Astrocyte (in vitro differentiated cells and primary cell): ENCODE results near the gene DCUN1D2. TPM values are rescaled to one million over a fixed set of nuclear protein-coding genes. Genes with fewer than 3 reads are reported as not detected.

ENCODE experiments used
- DNase-seq: peaks from one replicate; pipeline ENCODE4 v3.0.0-alpha.2; 2010; ENCODE audit warnings: low read depth
- FAIRE-seq: peaks from 2 replicates; lab custom pipeline; 2011; peaks lifted over from hg19 to GRCh38; lab: Jason Lieb, UNC
- H2AFZ ChIP-seq: 2 replicates; pipeline ENCODE4 v1.6.0; 2012; ENCODE audit warnings: low read depth, low read length, inconsistent platforms
- H3K27ac ChIP-seq: 2 replicates; pipeline ENCODE4 v1.5.1; 2011; ENCODE audit warnings: low read depth, low read length, inconsistent platforms
- H3K27me3 ChIP-seq: 2 replicates; pipeline ENCODE4 v1.6.0; 2011; ENCODE audit warnings: low read length, inconsistent platforms; ENCODE audit not compliant: insufficient read depth
- H3K36me3 ChIP-seq: 2 replicates; pipeline ENCODE4 v1.5.1; 2011; ENCODE audit warnings: low read length, inconsistent platforms; ENCODE audit not compliant: insufficient read depth
- H3K4me1 ChIP-seq: 2 replicates; pipeline ENCODE4 v1.5.1; 2011; ENCODE audit warnings: low read length, inconsistent platforms; ENCODE audit not compliant: insufficient read depth
- H3K4me2 ChIP-seq: 2 replicates; pipeline ENCODE4 v1.6.0; 2012; ENCODE audit warnings: low read length, inconsistent platforms
- H3K4me3 ChIP-seq: 2 replicates; pipeline ENCODE4 v1.5.1; 2011; ENCODE audit warnings: low read depth, mild to moderate bottlenecking, low read length, inconsistent platforms; ENCODE audit not compliant: insufficient read depth
- H3K79me2 ChIP-seq: 2 replicates; pipeline ENCODE4 v1.6.0; 2012; ENCODE audit warnings: mild to moderate bottlenecking, low read length, inconsistent platforms; ENCODE audit not compliant: insufficient read depth
- H3K9ac ChIP-seq: 2 replicates; pipeline ENCODE4 v1.6.0; 2012; ENCODE audit warnings: mild to moderate bottlenecking, low read length, inconsistent platforms
- H3K9me3 ChIP-seq: 2 replicates; pipeline ENCODE4 v1.5.1; 2012; ENCODE audit warnings: low read depth, mild to moderate bottlenecking, low read length, inconsistent platforms; ENCODE audit not compliant: insufficient read depth
- H4K20me1 ChIP-seq: 2 replicates; pipeline ENCODE4 v1.6.0; 2012; ENCODE audit warnings: low read length, inconsistent platforms; ENCODE audit not compliant: insufficient read depth
- H3K27ac Mint-ChIP-seq: one replicate; pipeline ENCODE4 v1.8.0; 2021; ENCODE audit warnings: mild to moderate bottlenecking, mixed read lengths; ENCODE audit not compliant: unreplicated experiment
- H3K27me3 Mint-ChIP-seq: one replicate; pipeline ENCODE4 v1.8.0; 2021; ENCODE audit warnings: low read depth, mixed read lengths; ENCODE audit not compliant: unreplicated experiment
- H3K36me3 Mint-ChIP-seq: one replicate; pipeline ENCODE4 v1.8.0; 2021; ENCODE audit warnings: low read depth, mixed read lengths; ENCODE audit not compliant: unreplicated experiment
- H3K4me1 Mint-ChIP-seq: one replicate; pipeline ENCODE4 v1.8.0; 2021; ENCODE audit warnings: low read depth, mixed read lengths; ENCODE audit not compliant: unreplicated experiment
- H3K4me3 Mint-ChIP-seq: one replicate; pipeline ENCODE4 v1.8.0; 2021; ENCODE audit warnings: mild to moderate bottlenecking, moderate library complexity, mixed read lengths; ENCODE audit not compliant: unreplicated experiment
- H3K9me3 Mint-ChIP-seq: one replicate; pipeline ENCODE4 v1.8.0; 2021; ENCODE audit warnings: mild to moderate bottlenecking, mixed read lengths; ENCODE audit not compliant: unreplicated experiment
- CTCF ChIP-seq: IDR thresholded peaks from 2 replicates; pipeline ENCODE4 v1.5.1; 2011; ENCODE audit warnings: low read depth, mild to moderate bottlenecking, inconsistent platforms, low read length, moderate library complexity; ENCODE audit not compliant: insufficient read depth
- EZH2 ChIP-seq: IDR thresholded peaks from 2 replicates; pipeline ENCODE4 v1.6.1; 2012; ENCODE audit warnings: mild to moderate bottlenecking, low read length, inconsistent platforms; ENCODE audit not compliant: insufficient read depth
- total RNA-seq: library from RNA; stranded (reverse); gene quantifications from 2 replicates; pipeline ENCODE4 v1.2.1, GENCODE V29; 2021

DCUN1D2 gene
- total RNA-seq, 1 donor from 2014 or later: 16.3 TPM

- Histone ChIP-seq H3K4me2 (no peak overlapping the region), H3K9me3 (peaks cover 6% of the 10 kb centered on the region), H3K27ac (no peak overlapping the region), H3K9ac (no peak overlapping the region), H2AFZ (no peak overlapping the region), H3K4me1 (no peaks in the 10 kb centered on the region), H3K79me2 (no peaks in the 10 kb centered on the region), H4K20me1 (peaks cover 8% of the 10 kb centered on the region), H3K36me3 (no peaks in the 10 kb centered on the region), H3K4me3 (no peak overlapping the region), H3K27me3 (no peaks in the 10 kb centered on the region)
- TF ChIP-seq CTCF (no peak), EZH2 (no peak)
- Mint-ChIP-seq H3K27ac (no peak overlapping the region), H3K4me3 (no peak overlapping the region), H3K9me3 (no peaks in the 10 kb centered on the region), H3K27me3 (no peaks in the 10 kb centered on the region), H3K4me1 (peaks cover 7% of the 10 kb centered on the region), H3K36me3 (peaks cover 8% of the 10 kb centered on the region)
- DNase-seq: no peak
- no peak for FAIRE-seq
These were observed 42.9 kb downstream of the DCUN1D2 start for GRCh38 chr13:113447596-113447995.

- Histone ChIP-seq H3K4me2 (no peak overlapping the region), H4K20me1 (peaks cover 8% of the 10 kb centered on the region), H3K9me3 (peaks cover 6% of the 10 kb centered on the region), H3K79me2 (no peaks in the 10 kb centered on the region), H3K27ac (no peak overlapping the region), H3K9ac (no peak overlapping the region), H3K36me3 (no peaks in the 10 kb centered on the region), H3K27me3 (no peaks in the 10 kb centered on the region), H3K4me3 (no peak overlapping the region), H2AFZ (no peak overlapping the region), H3K4me1 (no peaks in the 10 kb centered on the region)
- FAIRE-seq (no peak), DNase-seq (no peak)
- no peak overlapping the region for H3K27ac Mint-ChIP-seq
- peaks cover 18% of the 10 kb centered on the region for H3K36me3 Mint-ChIP-seq
- H3K27me3 Mint-ChIP-seq: no peaks in the 10 kb centered on the region
- H3K4me3 Mint-ChIP-seq: no peak overlapping the region
- H3K4me1 Mint-ChIP-seq: peaks cover 7% of the 10 kb centered on the region
- TF ChIP-seq EZH2: no peak
- no peak for TF ChIP-seq CTCF
- no peaks in the 10 kb centered on the region for H3K9me3 Mint-ChIP-seq
These were observed 44.0 kb downstream of the DCUN1D2 start for GRCh38 chr13:113446488-113446854.

GRCh38 chr13:113445791-113446487 is 44.6 kb downstream of the DCUN1D2 start:
- H3K9me3 Mint-ChIP-seq: peaks cover 2% of the 10 kb centered on the region
- H3K4me1 Mint-ChIP-seq: peaks cover 7% of the 10 kb centered on the region
- FAIRE-seq (no peak), DNase-seq (no peak)
- Histone ChIP-seq H3K79me2 (no peaks in the 10 kb centered on the region), H2AFZ (no peak overlapping the region), H3K4me1 (no peaks in the 10 kb centered on the region), H3K4me2 (no peak overlapping the region), H3K9ac (no peak overlapping the region), H3K27me3 (no peaks in the 10 kb centered on the region), H4K20me1 (peaks cover 8% of the 10 kb centered on the region), H3K4me3 (no peak overlapping the region), H3K27ac (no peak overlapping the region), H3K9me3 (peaks cover 6% of the 10 kb centered on the region), H3K36me3 (no peaks in the 10 kb centered on the region)
- H3K27ac Mint-ChIP-seq: no peak overlapping the region
- no peaks in the 10 kb centered on the region for H3K27me3 Mint-ChIP-seq
- H3K4me3 Mint-ChIP-seq: no peak overlapping the region
- H3K36me3 Mint-ChIP-seq: peaks cover 22% of the 10 kb centered on the region
- TF ChIP-seq EZH2: no peak
- no peak for TF ChIP-seq CTCF
